Fibroblast of peridontal ligament (primary cell): Measurements from ENCODE around the gene PGAP3.

Experiments used
- DNase-seq: peaks from one replicate; pipeline ENCODE4 v3.0.0-alpha.2; 2010; ENCODE audit errors: extremely low read depth

The PGAP3 gene

DNA sequence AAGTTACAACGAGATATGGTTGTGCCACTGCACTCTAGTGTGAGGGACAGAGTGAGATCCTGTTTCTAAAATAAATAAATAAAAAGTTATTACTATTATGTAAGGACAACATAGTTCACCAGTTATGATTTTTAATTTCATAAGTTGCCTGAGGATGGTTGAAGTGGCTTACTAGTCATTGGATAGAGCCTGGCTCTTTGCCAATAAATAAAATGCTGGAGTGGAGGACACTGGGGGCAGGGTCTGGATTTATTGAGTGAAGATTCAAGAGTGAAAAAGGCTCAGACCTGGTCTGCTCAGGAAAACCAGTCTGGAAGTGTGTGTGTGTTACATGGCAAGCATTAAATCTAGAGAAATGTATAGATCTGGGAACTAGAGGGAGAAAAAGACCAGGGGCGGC is 48.8 kb downstream of the PGAP3 start:
- DNase-seq = no peak

DNA sequence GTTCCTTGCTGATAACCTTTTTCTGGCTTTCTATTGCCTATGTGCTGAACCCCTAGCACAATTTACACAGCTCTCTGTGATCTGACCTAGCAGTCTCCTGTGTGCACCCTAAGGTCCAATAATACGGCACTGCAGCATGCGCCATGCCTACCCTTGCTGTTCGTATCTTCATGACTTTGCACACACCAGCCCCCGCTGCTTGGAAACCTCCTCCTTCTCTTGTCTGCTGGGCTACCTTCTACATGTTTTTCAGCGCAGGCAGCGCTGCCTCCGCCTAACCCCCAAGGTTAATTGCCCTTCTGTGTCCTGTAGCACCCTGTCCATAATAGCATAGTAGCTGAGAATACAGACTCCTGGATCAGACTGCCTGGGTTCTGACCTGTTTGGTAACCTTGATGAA is 49.5 kb downstream of the PGAP3 start:
- DNase-seq = no peak

DNA sequence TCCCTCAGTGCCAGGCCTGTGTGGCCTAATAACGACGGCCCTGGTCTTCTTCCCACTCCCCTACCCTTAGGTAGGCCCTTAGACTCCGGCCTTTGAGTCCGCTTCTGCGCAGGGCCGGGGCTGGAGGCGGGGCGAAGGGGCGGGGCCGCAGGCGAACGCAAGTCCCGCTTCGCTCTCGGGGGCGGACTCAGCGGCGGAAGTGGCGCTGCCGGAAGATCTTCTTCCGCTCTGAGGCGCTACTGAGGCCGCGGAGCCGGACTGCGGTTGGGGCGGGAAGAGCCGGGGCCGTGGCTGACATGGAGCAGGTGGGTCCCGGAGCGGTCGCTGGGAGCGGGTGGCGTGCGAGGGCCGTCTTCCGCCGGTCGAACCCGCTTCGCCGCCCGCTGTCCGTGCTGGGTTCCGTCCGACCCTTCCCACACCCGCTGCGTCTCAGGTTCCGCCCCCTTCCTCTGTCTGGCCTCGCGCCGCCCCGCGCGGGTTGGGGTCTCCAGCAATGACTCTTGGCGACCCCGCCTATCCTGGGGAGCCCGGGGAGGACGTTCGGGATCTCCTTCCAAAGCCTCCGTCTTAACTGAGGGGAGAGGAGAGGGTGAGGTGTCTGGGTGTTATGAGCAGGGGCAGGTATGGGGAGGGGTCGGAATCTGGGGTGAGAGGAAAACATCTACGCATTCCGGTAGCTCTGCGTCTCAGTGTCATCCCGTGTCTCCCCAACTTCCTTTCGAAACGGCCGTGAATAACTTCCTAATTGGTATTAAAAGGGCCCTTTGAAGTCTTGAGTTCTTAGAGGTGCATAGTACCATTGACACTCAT is 50.7 kb downstream of the PGAP3 start, which contains the start of gene STARD3:
STARD3 (plus strand) TSS at position 218 of the 810 bp plus-strand sequence. CDS start 16,388 bp downstream, outside the sequence.
- DNase-seq = peak; percentile 81

DNA sequence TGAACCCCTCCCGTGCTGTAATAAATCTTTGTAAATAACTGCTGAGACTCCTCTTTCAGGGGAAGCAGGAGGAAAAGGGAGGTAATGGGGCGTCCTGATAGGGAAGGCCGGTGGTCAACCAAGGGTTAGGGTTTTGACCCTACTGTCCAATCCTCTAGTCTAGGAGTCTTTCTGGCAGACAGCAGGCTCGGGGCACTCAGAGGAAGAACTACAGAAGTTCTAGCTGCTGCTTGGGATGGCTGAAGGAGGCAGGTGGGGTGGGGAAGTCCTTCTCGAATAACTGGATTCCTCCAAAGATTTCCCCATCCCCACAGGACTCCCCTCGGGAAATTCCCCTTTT is 51.3 kb downstream of the PGAP3 start:
- DNase-seq = no peak

GRCh38 chr17:39635614-39636176 is 52.2 kb downstream of the PGAP3 start:
- DNase-seq = no peak

DNA sequence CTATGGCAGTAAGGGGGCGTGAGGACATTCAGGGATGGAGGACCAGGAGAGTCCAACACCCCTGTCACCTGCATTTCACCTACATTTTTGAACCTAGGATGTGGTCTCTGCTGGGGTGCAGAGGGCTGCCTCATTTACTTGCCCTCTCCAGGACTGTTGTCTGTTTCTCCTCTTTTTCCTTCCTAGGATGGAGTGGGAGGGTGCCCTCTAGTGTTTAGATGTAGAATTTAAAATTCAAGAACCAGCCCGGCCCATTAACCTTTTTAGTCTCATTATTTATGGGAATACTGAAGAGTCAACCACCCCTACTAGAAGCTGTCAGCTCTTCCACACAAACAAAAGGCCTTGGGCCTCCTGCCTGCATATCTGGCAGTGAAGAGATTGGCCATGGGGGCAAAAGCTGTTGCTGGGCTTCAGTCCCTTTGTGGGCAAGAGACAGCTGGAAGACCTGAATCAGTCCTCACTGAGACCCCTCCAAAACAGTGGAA is 53.4 kb downstream of the PGAP3 start:
- DNase-seq = peak; percentile 60

- no peak for DNase-seq
Measured at GRCh38 chr17:39633570-39634183, 54.2 kb downstream of the PGAP3 start.

- no peak for DNase-seq
Measured at GRCh38 chr17:39632153-39632941, 55.5 kb downstream of the PGAP3 start.

DNA sequence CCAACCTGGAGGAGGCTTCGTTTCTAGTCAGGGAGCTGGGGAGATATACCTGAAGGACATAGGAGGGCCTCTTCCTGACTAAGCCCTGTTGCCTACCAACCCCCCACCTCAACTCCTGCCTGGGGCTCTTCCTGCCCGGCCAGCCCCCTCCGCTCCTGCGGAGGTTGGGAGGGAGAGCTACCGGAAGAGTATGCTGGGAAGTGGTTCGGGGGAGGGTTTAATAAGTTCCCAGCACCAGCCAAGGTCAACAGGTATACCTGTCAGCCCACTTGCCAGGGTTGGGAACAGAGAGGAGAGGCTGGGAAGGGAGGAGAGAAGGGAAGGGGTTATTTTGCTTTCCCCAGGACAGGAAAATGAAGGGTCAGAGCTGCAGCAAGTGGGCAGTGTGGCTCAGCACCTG is 56.5 kb downstream of the PGAP3 start:
- no peak for DNase-seq

- DNase-seq = no peak
Measured at GRCh38 chr17:39629898-39630297, 58.0 kb downstream of the PGAP3 start.

DNA sequence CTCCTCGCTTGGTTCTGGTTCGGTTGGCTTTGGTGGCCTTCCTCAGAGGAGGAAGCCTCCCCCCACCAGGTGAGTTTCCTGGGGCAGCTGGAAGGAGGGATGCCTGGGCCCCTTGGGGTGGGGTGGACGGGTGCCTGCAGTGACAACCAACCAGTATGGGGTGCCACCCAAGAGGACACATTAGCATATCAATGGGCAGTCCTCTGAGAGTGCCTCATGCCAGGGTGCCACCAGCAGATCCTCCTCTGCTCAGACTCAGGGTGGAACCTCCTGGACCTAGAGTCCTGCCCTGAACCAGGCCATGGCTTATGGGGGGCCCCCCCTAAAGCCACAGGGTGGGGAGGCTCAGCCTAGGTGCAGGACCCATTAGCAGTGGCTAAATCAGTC is 58.4 kb downstream of the PGAP3 start:
- no peak for DNase-seq

- DNase-seq = no peak
Measured at GRCh38 chr17:39628655-39629493, 59.0 kb downstream of the PGAP3 start.

DNA sequence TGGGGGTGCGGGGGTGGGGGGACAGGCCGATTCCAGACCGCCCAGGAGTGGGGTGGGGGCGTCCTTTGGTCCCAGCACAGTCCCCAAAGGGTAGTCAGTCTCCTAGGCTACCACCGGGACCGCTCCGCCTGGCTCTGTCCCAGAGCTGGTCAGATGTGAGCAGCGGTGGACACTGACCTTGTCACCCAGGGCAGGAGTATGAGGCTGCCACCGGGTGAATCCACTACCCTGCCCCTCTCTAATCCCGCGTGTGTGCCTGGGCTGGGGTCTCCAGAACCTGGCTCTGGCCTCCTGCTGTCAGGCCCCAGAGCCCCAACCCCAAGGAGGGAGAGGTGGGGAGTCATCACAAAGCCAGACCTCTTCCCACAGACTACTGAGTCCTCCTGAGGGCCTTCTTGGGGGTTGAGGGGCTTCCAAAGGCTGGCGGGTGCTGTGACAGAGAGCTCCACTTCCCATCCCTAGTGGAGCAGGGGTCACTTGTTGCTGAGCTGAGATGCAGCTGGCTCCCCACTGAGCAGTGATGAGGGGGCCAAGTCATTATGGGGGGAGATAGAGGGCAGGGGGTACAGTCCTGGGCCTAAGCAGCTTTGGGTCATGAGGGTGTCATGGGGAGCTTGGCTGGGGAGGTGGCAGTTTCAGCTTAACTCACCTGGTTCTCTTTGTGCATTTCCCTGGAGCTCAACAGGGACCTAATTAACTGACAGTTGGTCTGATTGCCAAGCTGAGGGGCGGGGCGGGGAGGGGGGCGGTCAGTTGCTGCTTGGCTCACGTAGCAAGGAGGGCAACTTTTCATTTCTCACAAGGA is 59.9 kb downstream of the PGAP3 start:
- DNase-seq = no peak

DNA sequence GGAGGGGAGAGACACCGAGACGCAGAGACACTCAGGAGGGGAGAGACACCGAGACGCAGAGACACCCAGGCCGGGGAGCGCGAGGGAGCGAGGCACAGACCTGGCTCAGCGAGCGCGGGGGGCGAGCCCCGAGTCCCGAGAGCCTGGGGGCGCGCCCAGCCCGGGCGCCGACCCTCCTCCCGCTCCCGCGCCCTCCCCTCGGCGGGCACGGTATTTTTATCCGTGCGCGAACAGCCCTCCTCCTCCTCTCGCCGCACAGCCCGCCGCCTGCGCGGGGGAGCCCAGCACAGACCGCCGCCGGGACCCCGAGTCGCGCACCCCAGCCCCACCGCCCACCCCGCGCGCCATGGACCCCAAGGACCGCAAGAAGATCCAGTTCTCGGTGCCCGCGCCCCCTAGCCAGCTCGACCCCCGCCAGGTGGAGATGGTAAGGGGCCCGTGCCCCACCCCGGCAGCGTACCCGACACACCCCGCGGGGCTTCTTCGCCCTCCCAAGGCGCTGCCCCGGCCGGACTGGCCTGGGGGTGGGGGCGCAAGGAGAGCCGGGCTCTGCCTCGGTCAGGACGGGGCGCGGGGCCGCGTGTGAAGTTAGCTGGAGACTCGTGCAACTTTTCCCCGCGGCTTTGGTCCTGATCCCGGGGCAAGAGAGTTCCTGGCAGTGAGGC is 60.7 kb downstream of the PGAP3 start:
- no peak for DNase-seq

DNA sequence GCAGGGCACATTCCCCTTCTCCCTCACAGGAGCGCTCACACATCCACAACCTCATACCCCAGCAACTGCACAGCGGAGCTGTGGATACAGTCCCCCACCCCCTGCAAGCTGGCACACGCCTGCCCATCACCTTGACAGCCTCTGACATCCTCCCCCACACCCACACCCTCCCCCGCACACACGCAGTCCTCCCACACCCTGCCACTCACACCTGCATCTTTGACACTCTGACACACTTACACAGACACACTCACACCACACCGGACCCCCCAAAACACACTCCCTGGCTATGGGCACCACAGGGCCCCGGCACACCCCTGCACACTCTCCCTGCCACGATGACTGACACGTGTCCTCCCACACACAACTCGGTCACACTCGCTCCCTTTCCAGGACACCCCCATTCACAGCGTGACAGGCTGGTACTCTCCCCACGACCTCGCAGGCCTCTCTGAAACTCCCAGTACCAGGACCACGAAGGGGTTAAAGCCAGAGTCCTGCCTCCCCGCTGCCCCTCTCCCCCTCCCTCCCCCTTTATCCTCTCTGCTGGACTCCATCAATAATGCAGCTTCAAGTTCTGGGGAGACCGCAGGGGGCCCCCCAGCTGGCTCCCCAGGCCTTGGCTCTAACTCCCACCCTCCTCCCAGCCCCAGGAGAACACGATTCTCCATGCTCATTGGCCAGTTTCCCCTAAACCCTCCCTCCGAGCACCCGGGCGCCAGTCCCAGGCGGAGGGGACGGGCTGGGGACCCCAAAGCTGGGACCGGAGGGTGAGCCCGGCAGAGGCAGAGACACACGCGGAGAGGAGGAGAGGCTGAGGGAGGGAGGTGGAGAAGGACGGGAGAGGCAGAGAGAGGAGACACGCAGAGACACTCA is 61.4 kb downstream of the PGAP3 start, which contains the start of gene PPP1R1B:
PPP1R1B (plus strand) TSS at position 782 of the 876 bp plus-strand sequence. CDS start 441 bp downstream, outside the sequence.
- DNase-seq = no peak

DNA sequence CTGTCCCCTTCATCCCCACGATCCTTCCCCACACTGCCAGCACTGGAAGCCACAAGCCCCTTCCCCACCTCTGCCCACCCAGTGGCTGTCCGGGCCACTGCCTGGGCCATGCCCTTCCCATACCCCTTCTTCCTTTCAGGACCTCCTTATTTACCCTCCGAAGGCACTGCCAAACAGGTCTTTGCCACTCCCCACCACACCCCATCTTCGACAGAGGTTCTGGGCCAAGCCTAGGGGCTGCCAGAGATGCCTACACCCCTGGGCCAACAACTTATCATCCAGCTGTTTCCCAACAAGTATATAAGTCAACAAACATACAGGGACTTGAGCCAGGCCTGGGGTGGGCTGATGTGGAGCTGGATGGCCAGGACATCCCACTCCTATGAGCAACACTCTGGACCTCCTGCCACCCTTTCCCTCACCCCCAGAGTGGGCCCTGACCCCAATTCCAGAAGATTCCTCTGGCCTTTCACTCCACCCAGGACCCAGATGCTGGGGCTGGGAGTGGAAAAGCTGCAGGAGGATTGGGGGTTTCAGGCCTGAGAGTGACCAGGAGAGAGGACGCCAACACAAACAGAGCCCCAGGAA is 62.6 kb downstream of the PGAP3 start:
- DNase-seq = no peak

DNA sequence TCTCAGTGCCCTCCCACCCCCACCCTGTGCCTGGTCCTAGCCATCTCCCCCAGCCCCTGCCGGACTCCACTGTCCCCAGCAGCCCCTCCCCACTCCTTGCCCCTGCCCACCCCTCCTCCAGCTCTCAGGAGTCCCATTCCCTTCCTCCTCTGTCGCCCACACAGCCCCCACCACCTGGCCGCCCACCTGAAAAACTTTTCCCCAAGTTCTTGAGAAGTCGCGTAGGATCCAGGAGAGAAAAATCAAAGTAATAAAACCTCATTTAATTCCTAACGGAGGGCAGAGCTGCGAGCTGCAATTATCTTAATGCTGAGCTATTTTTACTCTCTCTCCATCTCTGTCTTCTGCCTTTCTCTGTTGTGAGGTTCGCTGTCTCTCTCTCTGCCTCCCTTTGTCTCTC is 63.5 kb downstream of the PGAP3 start:
- no peak for DNase-seq

DNA sequence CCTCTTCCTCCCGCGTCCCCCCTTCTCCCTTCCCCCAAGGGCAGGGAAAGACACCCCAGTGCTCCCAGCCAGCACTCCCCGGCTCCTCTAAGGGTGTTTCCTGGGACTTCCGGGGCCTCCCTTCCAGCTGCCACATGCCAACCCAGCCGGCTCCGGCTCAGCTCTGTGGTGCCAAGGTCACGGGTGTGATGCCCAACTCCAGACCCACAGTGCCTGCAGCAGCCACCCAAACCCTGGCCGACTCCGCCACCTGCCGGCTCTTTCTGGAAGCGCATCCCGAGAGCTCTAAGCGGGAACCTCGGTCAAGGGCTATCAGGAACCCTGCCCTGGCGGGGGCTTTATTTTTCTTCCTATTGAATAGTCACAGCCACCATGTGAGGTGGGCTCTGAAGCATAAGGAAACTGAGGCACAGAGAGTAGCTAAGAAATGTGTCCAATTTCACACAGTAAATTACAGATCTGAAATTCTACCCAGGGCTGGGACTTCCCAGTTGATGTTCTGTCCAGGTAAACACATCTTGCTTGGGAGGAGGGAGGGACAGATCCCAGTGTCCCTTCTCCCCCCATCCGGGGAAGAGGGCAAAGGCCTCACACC is 64.4 kb downstream of the PGAP3 start:
- peak; percentile 60 for DNase-seq
